Adrenal gland (tissue), 12 donors: ENCODE measurements around the gene PYM1. TPM values are rescaled to one million over a fixed set of nuclear protein-coding genes. Genes with fewer than 3 reads are reported as not detected.

Experiments
- DNase-seq, 7 donors: peaks; one replicate each; pipeline ENCODE4 v3.0.0-alpha.2; 2019 to 2020
- H3K27ac ChIP-seq, 5 donors: fragments of 200-600 bp; sonication (generic) in 4 of 5; 1 replicate in 3 of 5; 2 replicates in 2 of 5; pipeline versions ENCODE4 v1.5.1 to v1.8.0; 2016 to 2020; ENCODE audit warnings: mild to moderate bottlenecking in 1 of 5
- H3K27me3 ChIP-seq: fragments of 200-600 bp; 2 replicates; pipeline ENCODE4 v1.8.0; 2021
- H3K36me3 ChIP-seq, 2 donors: fragments of 200-600 bp; replicated peaks in 1 of 2; 1 replicate in 1 of 2; 2 replicates in 1 of 2; pipeline versions ENCODE4 v1.5.1 to v1.8.0; 2018 to 2022
- H3K4me1 ChIP-seq, 2 donors: fragments of 200-600 bp; replicated peaks in 1 of 2; 1 replicate in 1 of 2; 2 replicates in 1 of 2; pipeline versions ENCODE4 v1.5.1 to v1.8.0; 2018 to 2021
- H3K4me3 ChIP-seq, 4 donors: fragments of 200-600 bp; sonication (generic) in 3 of 4; one replicate each; pipeline ENCODE4 v1.5.1; 2016 to 2018
- H3K9me3 ChIP-seq, 3 donors: fragments of 200-600 bp; sonication (generic) in 1 of 3; replicated peaks in 1 of 3; 1 replicate in 2 of 3; 2 replicates in 1 of 3; pipeline versions ENCODE4 v1.5.1 to v1.8.0; 2016 to 2021
- CTCF ChIP-seq, 6 experiments: fragments of 450-650 bp in 4 of 6; fragments of 200-600 bp in 2 of 6; sonication (generic) in 1 of 6; IDR thresholded peaks; 1 replicate in 5 of 6; 2 replicates in 1 of 6; pipeline versions ENCODE4 v1.5.1 to v1.8.0; 2016 to 2021; ENCODE audit warnings: antibody characterized with exemption in 6 of 6, mild to moderate bottlenecking in 2 of 6, moderate library complexity in 1 of 6
- POLR2A ChIP-seq, 2 donors: fragments of 450-650 bp; IDR thresholded peaks; one replicate each; pipeline ENCODE4 v1.6.1; 2017; ENCODE audit warnings: antibody characterized with exemption in 2 of 2, mild to moderate bottlenecking in 2 of 2, moderate library complexity in 1 of 2
- WGBS, 4 donors: extraction: QIAGEN DNeasy Blood & Tissue Kit in 2 of 4; methylation state at CpG; one replicate each; pipeline versions ENCODE4 v1.1.5 to v1.1.7; 2013 to 2017; 5-methylcytosine and 5-hydroxymethylcytosine counted together
- intact Hi-C, 2 donors: fragments of 100-400 bp; cut with DNase I; formaldehyde crosslinking; loops; one replicate each; pipeline versions ENCODE4 v1.14.1 to v1.15.0; 2022 to 2023
- polyA plus RNA-seq, 3 donors: library from polyadenylated mRNA; stranded (reverse); fragments of 200-250 nt in 2 of 3; fragments of 350-450 nt in 1 of 3; fragmentation: Illumina TruSeq in 1 of 3; extraction: RNeasy Lipid Tissue Mini Kit (QIAGEN cat#74804) in 1 of 3; gene quantifications; one replicate each; pipeline ENCODE4 v1.2.3, GENCODE V29; 2013 to 2014
- total RNA-seq, 9 donors: library from RNA; depleted of rRNA in 4 of 9; stranded (reverse); fragments of >200 nt in 4 of 9; fragments of 120-200 nt in 1 of 9; fragmentation: NEBNext Ultra II Directional in 1 of 9; extraction: Animal tissue kit (Norgen Biotek cat#: 25700) in 1 of 9; gene quantifications; one replicate each; pipeline versions ENCODE4 v1.1.0 to v1.2.4, GENCODE V29; 2013 to 2023
- donor health status: healthy with polysubstance abuse.
- donor health status: Bipolar disorder and iron deficiency.
- donor health status: DM: yes; HTN: yes; CAD: no.
- donor health status: DM: no; HTN: no; CAD: no.
- donor health status: DM: no; HTN: no; CAD: no.
- donor health status: DM: yes; HTN: yes; CAD: no.

PYM1 gene
- total and polyA plus RNA-seq, 12 donors: 32.1 to 60.9 (median 43.5) TPM

- peaks cover 6 to 19% of the 10 kb centered on the region in 2 donors for H3K4me1 ChIP-seq
- intact Hi-C loops: no loop called here
- WGBS, 4 donors: 48 to 54% (median 51%) methylated on average over 8 of the region's 8 CpGs
Measured at GRCh38 chr12:55908726-55909512, 18.8 kb downstream of the PYM1 start.

GRCh38 chr12:55906056-55906455 is 21.6 kb downstream of the PYM1 start:
- H3K4me3 ChIP-seq: no peak overlapping the region
- TF ChIP-seq POLR2A (IDR thresholded peaks at IDR 0.05) (no peak), CTCF (IDR thresholded peaks at IDR 0.05) (no peak)
- H3K27me3 ChIP-seq: no peaks in the 10 kb centered on the region
- no peaks in the 10 kb centered on the region for H3K9me3 ChIP-seq
- 31 to 52% (median 44%) methylated on average over 1 of the region's 1 CpG for WGBS, 4 donors
- no peak overlapping the region for H3K27ac ChIP-seq
- H3K36me3 ChIP-seq: peaks cover 0 to 19% of the 10 kb centered on the region in 2 donors
- H3K4me1 ChIP-seq: peaks cover 13 to 24% of the 10 kb centered on the region in 2 donors
- intact Hi-C loops: no loop called here
- peak in 1 of 7 donors; percentile 2 for DNase-seq

More at GRCh38 chr12:55908726-55909512, 18.8 kb downstream of the PYM1 start:
- Histone ChIP-seq H3K27ac (peak overlapping the region in 3 of 5 donors; percentile 35 to 57 (median 49)), H3K36me3 (peaks cover 0 to under 1% of the 10 kb centered on the region in 2 donors), H3K4me3 (peak overlapping the region in 1 of 4 donors; percentile 23), H3K9me3 (no peaks in the 10 kb centered on the region), H3K27me3 (no peaks in the 10 kb centered on the region)
- DNase-seq: peak in 2 of 7 donors; percentile 47 to 54
- TF ChIP-seq POLR2A (IDR thresholded peaks at IDR 0.05) (no peak), CTCF (IDR thresholded peaks at IDR 0.05) (no peak)

- Histone ChIP-seq H3K36me3 (peaks cover 0 to 19% of the 10 kb centered on the region in 2 donors), H3K27me3 (no peaks in the 10 kb centered on the region), H3K4me3 (no peak overlapping the region), H3K27ac (peak overlapping the region in 3 of 5 donors; percentile 30 to 55 (median 49)), H3K9me3 (no peaks in the 10 kb centered on the region), H3K4me1 (peaks cover 7 to 13% of the 10 kb centered on the region in 2 donors)
- intact Hi-C loops: no loop called here
- TF ChIP-seq POLR2A (IDR thresholded peaks at IDR 0.05) (no peak), CTCF (IDR thresholded peaks at IDR 0.05) (no peak)
- DNase-seq: peak; percentile 34 to 75 (median 65)
- WGBS, 4 donors: 45 to 62% (median 58%) methylated on average over 7 of the region's 7 CpGs
Measured at GRCh38 chr12:55901881-55902490, 25.7 kb downstream of the PYM1 start.

GRCh38 chr12:55899082-55899481 is 28.6 kb downstream of the PYM1 start:
- no peaks in the 10 kb centered on the region for H3K9me3 ChIP-seq
- 60 to 71% (median 63%) methylated on average over 2 of the region's 2 CpGs for WGBS, 4 donors
- intact Hi-C loops: no loop called here
- H3K4me1 ChIP-seq: peaks cover 7 to 9% of the 10 kb centered on the region in 2 donors
- no peaks in the 10 kb centered on the region for H3K27me3 ChIP-seq
- no peak for DNase-seq
- H3K27ac ChIP-seq: no peak overlapping the region
- peaks cover 0 to 19% of the 10 kb centered on the region in 2 donors for H3K36me3 ChIP-seq
- H3K4me3 ChIP-seq: no peak overlapping the region
- TF ChIP-seq CTCF (IDR thresholded peaks at IDR 0.05) (no peak), POLR2A (IDR thresholded peaks at IDR 0.05) (no peak)
